ENCODE results near the gene TEX14.

GRCh38 chr17:58541249-58541648 is 150.6 kb downstream of the TEX14 start:
- TF ChIP-seq POLR2A (IDR thresholded peaks at IDR 0.05; ENCODE audit: low read depth, low read length) = no peak
- no peak for TF ChIP-seq TAF1 (IDR thresholded peaks at IDR 0.05; ENCODE audit: low read depth, low read length)
